IMR-90 (cell line): Measurements from ENCODE around the gene USP32. TPM values are rescaled to one million over a fixed set of nuclear protein-coding genes. Genes with fewer than 3 reads are reported as not detected.

Experiments used
- ATAC-seq: fragments of 200-7000 bp; cut with Tn5 transposase; 2 replicates; pipeline ENCODE4 v1.9.1; 2020; ENCODE audit warnings: low read depth, mild to moderate bottlenecking, moderate library complexity
- BruUV-seq: library from RNA; stranded (reverse); fragments of 400-500 nt; replicated peaks from 2 replicates; lab custom pipeline; 2021; lab: Mats Ljungman, UMichigan
- CTCF ChIA-PET: fragments of 300-600 bp; formaldehyde crosslinking; extraction: SDS; loops from one replicate; lab custom pipeline; 2021; ENCODE audit warnings: antibody characterized with exemption; lab: Yijun Ruan, JAX
- POLR2A ChIA-PET: fragments of 300-600 bp; sonication (Branson Sonifier 250); formaldehyde crosslinking; loops from one replicate; lab custom pipeline; 2022; ENCODE audit warnings: antibody characterized with exemption; ENCODE audit not compliant: unreplicated experiment; lab: Charles Lee
- DNase-seq: peaks from one replicate; pipeline ENCODE4 v3.0.0; 2013
- H2AFZ ChIP-seq: replicated peaks from 2 replicates; pipeline ENCODE3; 2013; ENCODE audit warnings: low read length, mild to moderate bottlenecking; ENCODE audit not compliant: poor library complexity
- H2AK5ac ChIP-seq: 2 replicates; pipeline ENCODE4 v1.6.1; 2013; ENCODE audit warnings: low read depth, low read length, inconsistent platforms
- H2AK9ac ChIP-seq: replicated peaks from 2 replicates; pipeline ENCODE3; 2013; ENCODE audit warnings: mild to moderate bottlenecking, low read depth, low read length, moderate library complexity; ENCODE audit not compliant: poor library complexity
- H2BK120ac ChIP-seq: 2 replicates; pipeline ENCODE4 v1.6.1; 2013; ENCODE audit warnings: low read depth, low read length, inconsistent platforms
- H2BK15ac ChIP-seq: 3 replicates; pipeline ENCODE4 v1.6.1; 2013; ENCODE audit warnings: low read depth, low read length, inconsistent platforms
- H2BK20ac ChIP-seq: 2 replicates; pipeline ENCODE4 v1.6.1; 2013; ENCODE audit warnings: low read depth, mild to moderate bottlenecking, inconsistent platforms, low read length, moderate library complexity
- H2BK5ac ChIP-seq: 2 replicates; pipeline ENCODE4 v1.6.1; 2013; ENCODE audit warnings: mild to moderate bottlenecking, low read depth, low read length, inconsistent platforms; ENCODE audit not compliant: poor library complexity, severe bottlenecking
- H3K14ac ChIP-seq: replicated peaks from 2 replicates; pipeline ENCODE4 v1.6.1; 2013; ENCODE audit warnings: low read depth, low read length, inconsistent platforms
- H3K18ac ChIP-seq: 2 replicates; pipeline ENCODE4 v1.6.1; 2013; ENCODE audit warnings: low read depth, low read length, control low read depth
- H3K23ac ChIP-seq: 2 replicates; pipeline ENCODE4 v1.6.1; 2013; ENCODE audit warnings: low read depth, low read length, inconsistent platforms
- H3K27ac ChIP-seq: 2 replicates; pipeline ENCODE4 v1.5.1; 2013; ENCODE audit warnings: mild to moderate bottlenecking, control low read depth, low read length; ENCODE audit not compliant: insufficient read depth
- H3K27me3 ChIP-seq: 2 replicates; pipeline ENCODE4 v1.6.1; 2013; ENCODE audit warnings: low read length; ENCODE audit not compliant: control insufficient read depth, insufficient read depth
- H3K36me3 ChIP-seq: 2 replicates; pipeline ENCODE4 v1.6.1; 2013; ENCODE audit warnings: low read length, mixed read lengths; ENCODE audit not compliant: control insufficient read depth, insufficient read depth
- H3K4ac ChIP-seq: 2 replicates; pipeline ENCODE4 v1.6.1; 2013; ENCODE audit warnings: low read depth, low read length, inconsistent platforms
- H3K4me1 ChIP-seq: 2 replicates; pipeline ENCODE4 v1.6.1; 2013; ENCODE audit warnings: low read length, mixed read lengths; ENCODE audit not compliant: control insufficient read depth, insufficient read depth
- H3K4me2 ChIP-seq: 2 replicates; pipeline ENCODE4 v1.6.1; 2013; ENCODE audit warnings: low read depth, mild to moderate bottlenecking, control low read depth, low read length, moderate library complexity
- H3K4me3 ChIP-seq: 2 replicates; pipeline ENCODE4 v1.5.1; 2013; ENCODE audit warnings: low read depth, mild to moderate bottlenecking, control low read depth, low read length, moderate library complexity; ENCODE audit not compliant: insufficient read depth
- H3K56ac ChIP-seq: 2 replicates; pipeline ENCODE4 v1.6.1; 2013; ENCODE audit warnings: low read length, inconsistent platforms; ENCODE audit not compliant: insufficient read depth; ENCODE audit errors: extremely low read depth
- H3K79me1 ChIP-seq, 2 experiments: 2 replicates each; pipeline ENCODE4 v1.6.1; 2013; ENCODE audit warnings: low read length in 2 of 2, inconsistent platforms in 1 of 2, low read depth in 1 of 2
- H3K9ac ChIP-seq: 2 replicates; pipeline ENCODE4 v1.6.1; 2013; ENCODE audit warnings: low read depth, low read length, control low read depth
- H3K9me1 ChIP-seq: 2 replicates; pipeline ENCODE4 v1.6.1; 2013; ENCODE audit warnings: low read length, inconsistent platforms; ENCODE audit not compliant: insufficient read depth
- H3K9me3 ChIP-seq: 2 replicates; pipeline ENCODE4 v1.6.1; 2013; ENCODE audit warnings: low read length; ENCODE audit not compliant: control insufficient read depth, insufficient read depth
- H4K20me1 ChIP-seq: 2 replicates; pipeline ENCODE4 v1.6.1; 2013; ENCODE audit warnings: low read length, inconsistent platforms; ENCODE audit not compliant: insufficient read depth
- H4K5ac ChIP-seq: 2 replicates; pipeline ENCODE4 v1.6.1; 2013; ENCODE audit warnings: mild to moderate bottlenecking, low read depth, low read length, control low read depth
- H4K8ac ChIP-seq, 2 experiments: 2 replicates each; pipeline ENCODE4 v1.6.1; 2013; ENCODE audit warnings: low read depth in 2 of 2, low read length in 2 of 2, control low read depth in 1 of 2, inconsistent platforms in 1 of 2
- H4K91ac ChIP-seq: 2 replicates; pipeline ENCODE4 v1.6.1; 2013; ENCODE audit warnings: low read depth, low read length, inconsistent platforms; ENCODE audit not compliant: insufficient read depth
- BHLHE40 ChIP-seq: fragments of 150-350 bp; IDR thresholded peaks from 2 replicates; pipeline ENCODE4 v1.6.1; 2016; ENCODE audit warnings: mild to moderate bottlenecking, low read depth, low read length
- CEBPB ChIP-seq: IDR thresholded peaks from 2 replicates; pipeline ENCODE4 v1.6.1; 2012; ENCODE audit warnings: low read depth, low read length, improper control_type of control experiment
- CHD1 ChIP-seq: IDR thresholded peaks from 2 replicates; pipeline ENCODE4 v1.6.1; 2012; ENCODE audit warnings: low read depth, low read length, improper control_type of control experiment
- FOS ChIP-seq: fragments of 150-350 bp; IDR thresholded peaks from 2 replicates; pipeline ENCODE4 v1.6.1; 2016; ENCODE audit warnings: low read depth, low read length
- MAFK ChIP-seq: IDR thresholded peaks from 2 replicates; pipeline ENCODE4 v1.6.1; 2012; ENCODE audit warnings: low read depth, low read length, improper control_type of control experiment
- MXI1 ChIP-seq: IDR thresholded peaks from 2 replicates; pipeline ENCODE4 v1.6.1; 2012; ENCODE audit warnings: low read depth, mild to moderate bottlenecking, low read length, moderate library complexity, borderline replicate concordance
- NFE2L2 ChIP-seq: fragments of 150-350 bp; IDR thresholded peaks from 2 replicates; pipeline ENCODE4 v1.6.1; 2016; ENCODE audit warnings: low read depth, mild to moderate bottlenecking, low read length
- RAD21 ChIP-seq: IDR thresholded peaks from 2 replicates; pipeline ENCODE4 v1.6.1; 2012; ENCODE audit warnings: low read length, improper control_type of control experiment
- RCOR1 ChIP-seq: IDR thresholded peaks from 2 replicates; pipeline ENCODE4 v1.6.1; 2012; ENCODE audit warnings: mild to moderate bottlenecking, low read length, improper control_type of control experiment; ENCODE audit not compliant: insufficient replicate concordance
- USF2 ChIP-seq: fragments of 150-350 bp; IDR thresholded peaks from 2 replicates; pipeline ENCODE4 v1.6.1; 2017; ENCODE audit warnings: mild to moderate bottlenecking, antibody characterized with exemption, low read length, low read depth
- WGBS, 2 experiments: methylation state at CpG; one replicate each; pipeline versions ENCODE4 v1.1.5 to v1.1.7; 2013; ENCODE audit warnings: missing lambda C conversion rate in 2 of 2; ENCODE audit not compliant: insufficient read length in 1 of 2; ENCODE audit errors: extremely low coverage in 2 of 2; 5-methylcytosine and 5-hydroxymethylcytosine counted together
- dilution Hi-C: fragments of 300-500 bp; cut with HindIII; formaldehyde crosslinking; loops from one replicate; pipeline ENCODE4 v1.14.3; 2018; ENCODE audit warnings: low sequenced_read_pairs; ENCODE audit not compliant: unreplicated experiment
- in situ Hi-C: fragments of 300-500 bp; cut with MboI; formaldehyde crosslinking; loops from 3 replicates; pipeline ENCODE4 v1.14.3; 2019; ENCODE audit warnings: low sequenced_read_pairs, inconsistent platforms, mixed read lengths
- intact Hi-C: fragments of 100-400 bp; cut with micrococcal nuclease; formaldehyde crosslinking; loops from 2 replicates; pipeline ENCODE4 v1.10.0; 2022
- polyA plus RNA-seq, 3 experiments: library from polyadenylated mRNA; depleted of rRNA; stranded (reverse); fragments of >200 nt; gene quantifications; 2 replicates each; pipeline ENCODE4 v1.2.3, GENCODE V29; 2012; ENCODE audit warnings: low replicate concordance in 1 of 3
- total RNA-seq: library from RNA; depleted of rRNA; stranded (reverse); fragments of >200 nt; gene quantifications from 2 replicates; pipeline ENCODE4 v1.2.3, GENCODE V29; 2012

Gene USP32
- total and polyA plus RNA-seq, 2 of the 4 experiments (the other 2 are of a cell fraction), result 16.8 to 46.8 TPM

GRCh38 chr17:60230358-60230757, 161.6 kb downstream of the USP32 start:
- Histone ChIP-seq H3K4me1 (peaks cover 2% of the 10 kb centered on the region; the same call in 1 of the 2 replicates), H2AK5ac (no peak overlapping the region), H2BK120ac (no peak overlapping the region), H3K23ac (no peak overlapping the region), H4K8ac (no peak overlapping the region), H2BK5ac (no peak overlapping the region), H3K18ac (no peak overlapping the region), H3K9me1 (peaks cover 2% of the 10 kb centered on the region; the same call in 1 of the 2 replicates), H3K4me2 (no peak overlapping the region), H3K9me3 (no peaks in the 10 kb centered on the region), H4K5ac (no peak overlapping the region), H4K91ac (no peak overlapping the region), H3K27ac (no peak overlapping the region), H3K14ac (no peak overlapping the region), H2AK9ac (no peak overlapping the region), H3K56ac (no peak overlapping the region), H3K4me3 (no peak overlapping the region), H2AFZ (no peak overlapping the region), H2BK20ac (no peak overlapping the region), H2BK15ac (no peak overlapping the region), H3K36me3 (peaks cover 10% of the 10 kb centered on the region), H3K27me3 (no peaks in the 10 kb centered on the region), H4K20me1 (no peaks in the 10 kb centered on the region), H3K4ac (no peak overlapping the region), H3K9ac (no peak overlapping the region), H3K79me1 (peaks cover 4 to 18% of the 10 kb centered on the region in 2 experiments; a peak in 2 of 4 replicates)
- 100% methylated on average over 2 of the region's 3 CpGs; no CpG with 5 or more reads in 1 of the 2 experiments for WGBS, 2 experiments
- dilution Hi-C loops, result no loop called here
- no TSS peak for BruUV-seq
- ChIA-PET CTCF (interaction anchor here (0.7 to 1.5 kb wide), 3 partner anchors 13 to 100 kb away, joined by 3 to 4 read pairs (median 3); no protein-coding TSS in a partner anchor), POLR2A (no interaction called here)
- TF ChIP-seq MXI1 (no peak), FOS (no peak), NFE2L2 (no peak), RCOR1 (no peak), BHLHE40 (no peak), USF2 (no peak), RAD21 (no peak), CHD1 (no peak), CEBPB (no peak), MAFK (no peak)
- DNase-seq, result peak; percentile 1
- ATAC-seq, result no peak
- in situ Hi-C loops, result no loop called here
- intact Hi-C loops, result loop anchor here (2.0 kb wide), 2 partner anchors 160 to 206 kb away; no protein-coding TSS in a partner anchor
